GM21367 (cell line): ENCODE data around the gene PCID2.
"Not testable (repeated sequence)": the region's sequence is repeated elsewhere in the genome, so short reads cannot be mapped to it uniquely, and the experiment has no call there.

Experiments
- ATAC-seq: cut with Tn5 transposase; IDR thresholded peaks from one replicate; pipeline ENCODE4 v1.9.1; 2021; ENCODE audit not compliant: unreplicated experiment

The PCID2 gene

DNA sequence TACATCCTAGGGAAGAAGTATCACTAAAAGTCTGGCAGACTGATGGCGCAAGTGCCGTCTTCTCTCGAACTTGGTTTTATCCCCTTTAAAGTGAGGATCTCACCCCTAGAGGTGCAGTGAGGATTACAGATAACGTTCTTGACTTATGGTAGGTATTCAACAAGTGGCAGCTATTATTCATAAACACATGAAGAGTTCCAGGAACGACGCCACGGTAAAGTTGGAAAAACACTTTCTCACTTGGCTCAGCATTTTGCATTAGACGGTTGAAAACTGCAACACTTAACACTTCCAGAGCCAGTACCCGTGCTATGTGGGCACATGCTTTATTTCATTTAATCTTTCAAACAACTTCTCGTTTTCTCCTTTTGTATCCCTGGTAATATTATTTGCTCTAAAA lies 41.3 kb downstream of the PCID2 start:
- ATAC-seq: no peak

DNA sequence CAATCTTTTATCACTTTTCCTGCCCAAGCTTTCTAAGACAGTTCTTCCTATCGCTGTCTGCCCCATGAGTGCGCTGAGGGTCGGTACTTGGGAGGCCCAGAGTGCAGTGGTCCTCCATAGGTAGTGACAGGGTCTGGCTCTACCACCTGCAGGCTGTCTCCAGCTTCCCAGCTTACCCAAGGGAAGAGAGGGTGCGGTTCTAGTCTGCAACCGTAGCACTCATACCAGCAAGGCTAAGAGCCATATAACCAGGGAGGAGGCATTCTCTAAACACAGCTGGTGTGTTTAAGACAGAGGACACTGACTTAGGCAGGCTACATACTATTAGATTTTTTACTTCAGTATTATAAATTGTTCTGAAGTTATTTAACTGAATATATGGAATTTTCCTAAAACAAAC lies 41.8 kb downstream of the PCID2 start:
- ATAC-seq: no peak

DNA sequence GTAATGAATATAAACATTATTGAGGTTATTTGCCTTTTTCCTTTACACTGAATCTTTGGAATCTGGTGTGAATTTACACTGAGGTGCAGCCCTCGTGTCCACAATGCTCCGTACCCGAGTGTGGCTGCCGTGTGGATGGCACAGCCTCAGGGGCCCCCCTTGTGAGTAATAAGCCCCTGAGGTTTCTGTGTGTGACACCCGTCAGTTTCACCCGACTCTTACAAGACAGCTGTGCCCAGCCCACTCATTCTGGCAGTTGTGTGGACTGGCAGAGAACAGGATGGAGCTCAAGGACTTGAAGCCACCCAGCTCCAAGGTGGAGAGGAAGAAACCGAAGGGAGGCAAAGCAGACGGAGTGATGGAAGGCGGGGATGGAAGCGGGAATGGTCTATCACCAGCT lies 42.2 kb downstream of the PCID2 start:
- ATAC-seq: no peak

DNA sequence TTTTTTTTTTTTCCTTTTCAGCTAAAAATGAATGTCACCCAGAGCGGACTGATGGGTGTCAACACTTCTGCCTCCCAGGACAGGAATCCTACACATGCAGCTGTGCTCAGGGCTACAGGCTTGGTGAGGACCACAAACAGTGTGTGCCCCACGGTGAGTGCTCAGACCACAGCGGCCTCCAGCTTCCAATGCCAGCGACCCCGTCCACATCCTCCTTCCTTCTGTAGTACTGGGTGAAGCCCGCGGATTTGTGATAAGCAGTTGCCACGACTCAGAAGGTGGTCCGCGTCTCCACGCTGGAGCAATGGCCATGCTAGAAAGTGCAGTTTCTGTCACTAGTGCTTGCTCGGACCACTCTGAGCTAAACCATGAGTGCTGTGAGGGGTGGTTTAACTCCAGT lies 44.0 kb downstream of the PCID2 start:
- no peak for ATAC-seq

DNA sequence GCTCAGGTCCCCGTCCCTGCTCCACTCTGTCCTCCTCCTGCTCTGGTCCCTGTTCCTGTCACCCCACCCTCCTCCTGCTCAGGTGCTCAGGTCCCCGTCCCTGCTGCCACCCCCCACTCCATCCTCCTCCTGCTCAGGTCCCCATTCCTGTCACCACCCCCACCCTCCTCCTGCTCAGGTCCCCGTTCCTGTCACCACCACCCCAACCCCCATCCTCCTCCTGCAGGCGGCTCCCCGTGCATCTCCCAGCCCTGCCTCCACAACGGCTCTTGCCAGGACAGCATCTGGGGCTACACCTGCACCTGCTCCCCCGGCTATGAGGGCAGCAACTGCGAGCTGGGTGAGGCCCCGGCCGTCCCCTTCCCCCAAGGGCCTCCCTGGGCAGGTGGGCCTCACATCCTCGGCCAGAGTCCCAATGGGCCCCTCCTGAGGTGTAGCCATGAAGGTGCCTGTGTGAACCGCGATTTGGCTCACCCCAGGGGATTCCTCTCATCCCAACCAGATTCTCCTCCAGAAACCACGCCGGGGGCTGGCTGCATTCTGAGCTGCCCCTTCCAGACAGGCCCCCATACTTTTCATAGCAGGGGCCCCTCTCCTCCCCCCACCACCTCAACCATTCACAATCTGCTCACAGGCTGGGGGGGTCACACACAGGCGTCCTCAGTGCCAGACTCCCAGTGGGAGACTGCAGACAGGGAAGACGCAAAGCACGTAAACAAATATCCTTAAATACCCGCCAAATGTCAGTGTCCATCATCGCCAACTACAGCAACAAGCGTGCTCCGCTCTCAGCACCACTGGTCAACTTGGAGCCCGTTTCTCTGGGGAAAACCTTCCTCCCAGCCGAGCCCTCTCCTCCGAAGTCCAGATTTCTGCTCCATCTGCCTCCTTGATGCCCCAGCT lies 45.4 kb downstream of the PCID2 start:
- ATAC-seq: no peak

DNA sequence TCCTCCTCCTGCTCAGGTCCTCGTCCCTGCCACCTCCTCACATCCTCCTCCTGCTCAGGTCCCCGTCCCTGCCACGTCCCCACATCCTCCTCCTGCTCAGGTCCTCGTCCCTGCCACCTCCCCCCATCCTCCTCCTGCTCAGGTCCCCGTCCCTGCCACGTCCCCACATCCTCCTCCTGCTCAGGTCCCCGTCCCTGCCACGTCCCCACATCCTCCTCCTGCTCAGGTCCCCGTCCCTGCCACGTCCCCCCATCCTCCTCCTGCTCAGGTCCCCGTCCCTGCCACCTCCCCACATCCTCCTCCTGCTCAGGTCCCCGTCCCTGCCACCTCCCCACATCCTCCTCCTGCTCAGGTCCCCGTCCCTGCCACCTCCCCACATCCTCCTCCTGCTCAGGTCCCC lies 46.5 kb downstream of the PCID2 start:
- not testable (repeated sequence) for ATAC-seq

DNA sequence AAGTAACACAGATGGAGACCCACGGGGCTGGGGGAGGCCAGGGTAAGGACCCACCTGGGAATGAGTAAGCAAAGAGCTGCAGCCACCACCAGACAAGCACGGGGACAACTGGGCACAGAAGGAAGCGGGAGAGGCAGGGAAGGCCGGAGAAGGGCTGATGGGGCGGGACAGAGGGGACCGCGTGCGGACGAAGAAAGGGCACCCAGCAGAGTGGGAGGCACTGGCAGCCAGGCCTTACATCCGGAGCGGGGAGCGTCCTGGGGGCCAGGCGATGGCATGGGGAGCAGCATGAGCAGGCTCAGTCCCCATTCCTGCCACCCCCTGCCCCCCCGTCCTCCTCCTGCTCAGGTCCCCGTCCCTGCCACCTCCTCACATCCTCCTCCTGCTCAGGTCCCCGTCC lies 47.0 kb downstream of the PCID2 start:
- ATAC-seq: no peak

DNA sequence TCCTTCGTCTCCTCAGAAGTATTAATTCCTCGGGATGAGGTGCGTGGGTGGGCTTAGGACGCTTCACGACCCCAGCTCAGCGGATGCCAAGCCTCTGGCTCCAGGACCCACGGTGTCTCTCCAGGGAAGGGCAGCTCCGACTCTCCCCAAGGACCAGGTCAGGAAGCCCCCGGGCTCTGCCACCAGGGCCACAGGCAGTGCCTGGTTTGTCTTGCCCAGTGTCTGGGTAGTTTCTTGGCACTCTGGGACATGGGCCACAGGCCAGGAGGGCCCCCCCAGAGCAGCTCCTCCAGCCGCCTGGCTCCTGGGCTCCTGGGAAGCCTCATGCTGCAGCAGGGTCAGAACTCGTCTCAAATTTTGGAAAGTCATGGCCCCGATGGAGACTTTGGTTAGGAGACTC lies 47.5 kb downstream of the PCID2 start:
- ATAC-seq: no peak

DNA sequence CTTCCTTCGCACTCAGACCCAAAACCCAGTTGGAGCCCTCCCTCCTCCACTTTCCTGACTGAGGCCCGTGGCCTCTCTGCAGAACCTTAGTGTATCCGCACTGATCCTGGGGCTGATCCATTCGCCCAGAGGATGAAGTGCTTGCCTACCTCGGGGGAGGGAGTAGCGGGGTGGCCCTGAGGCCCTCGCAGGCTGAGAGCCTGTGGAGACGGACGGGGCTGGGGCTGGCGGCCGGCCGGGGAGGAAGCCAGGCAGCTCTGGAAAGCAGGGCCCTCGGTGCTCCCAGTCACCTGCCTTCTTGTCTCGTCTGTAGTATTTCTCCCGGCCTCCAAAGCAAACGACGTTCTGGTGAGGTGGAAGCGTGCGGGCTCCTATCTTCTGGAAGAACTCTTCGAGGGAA lies 48.8 kb downstream of the PCID2 start:
- no peak for ATAC-seq

DNA sequence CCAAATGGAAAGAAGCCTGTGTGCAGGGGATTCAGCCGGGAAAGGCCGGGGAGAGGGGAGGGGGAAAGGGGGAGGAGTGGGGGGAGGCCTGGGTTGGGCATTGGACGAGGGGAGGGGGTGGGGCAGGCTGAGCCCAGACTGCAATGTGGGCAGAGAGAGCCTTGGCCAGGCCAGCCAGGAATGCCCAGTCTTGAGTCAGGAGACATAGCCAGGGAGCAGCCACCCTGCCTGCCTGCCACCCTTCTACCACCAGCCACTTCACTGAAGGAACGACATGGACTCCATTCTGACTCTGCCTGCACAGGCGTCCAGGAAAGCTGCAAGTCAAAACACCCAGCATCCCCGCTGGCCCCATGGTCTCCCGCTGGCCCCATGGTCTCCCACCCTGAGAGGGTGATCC lies 49.5 kb downstream of the PCID2 start:
- ATAC-seq: no peak

DNA sequence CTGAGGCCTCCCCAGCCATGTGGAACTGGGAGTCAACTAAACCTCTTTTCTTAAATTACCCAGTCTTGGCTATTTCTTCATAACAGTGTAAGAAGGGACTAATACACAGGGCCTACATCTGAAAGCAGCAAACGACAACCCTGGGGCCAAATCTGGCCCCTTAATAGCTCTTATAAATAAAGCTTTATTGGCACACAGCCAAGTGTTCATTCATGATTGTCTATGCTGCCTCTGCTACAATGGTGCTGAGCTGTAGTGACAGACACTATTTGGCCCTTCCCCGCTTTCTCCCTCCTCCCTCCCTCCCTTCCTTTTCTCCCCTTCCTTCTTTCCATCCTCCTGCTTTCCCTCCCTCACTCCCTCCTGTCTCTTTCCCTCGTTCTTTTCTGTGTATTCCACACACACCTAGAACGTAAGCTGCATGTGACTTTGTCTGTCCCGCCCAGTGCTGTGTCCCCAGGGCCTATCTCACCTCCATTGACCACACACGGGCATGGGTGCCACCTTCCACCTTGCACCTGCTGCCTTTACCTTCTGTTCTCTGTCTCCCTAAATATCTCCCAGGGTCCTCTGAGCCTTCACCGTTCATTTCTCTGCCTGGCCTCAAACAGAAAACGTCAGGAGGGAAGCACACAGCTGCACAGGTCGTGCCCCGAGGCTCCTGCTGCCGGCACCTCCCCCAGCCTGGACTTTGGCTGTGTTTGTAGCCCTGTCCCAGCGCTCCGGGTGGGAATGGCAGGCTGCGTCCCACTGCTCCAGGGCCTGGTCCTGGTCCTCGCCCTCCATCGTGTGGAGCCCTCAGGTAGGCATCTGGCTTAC lies 50.3 kb downstream of the PCID2 start, which contains the start of gene PROZ:
Gene PROZ, plus strand, starts transcription at position 720 of the 819 bp plus-strand sequence. Its CDS starts 13 bp downstream, at position 733.
- ATAC-seq: no peak

DNA sequence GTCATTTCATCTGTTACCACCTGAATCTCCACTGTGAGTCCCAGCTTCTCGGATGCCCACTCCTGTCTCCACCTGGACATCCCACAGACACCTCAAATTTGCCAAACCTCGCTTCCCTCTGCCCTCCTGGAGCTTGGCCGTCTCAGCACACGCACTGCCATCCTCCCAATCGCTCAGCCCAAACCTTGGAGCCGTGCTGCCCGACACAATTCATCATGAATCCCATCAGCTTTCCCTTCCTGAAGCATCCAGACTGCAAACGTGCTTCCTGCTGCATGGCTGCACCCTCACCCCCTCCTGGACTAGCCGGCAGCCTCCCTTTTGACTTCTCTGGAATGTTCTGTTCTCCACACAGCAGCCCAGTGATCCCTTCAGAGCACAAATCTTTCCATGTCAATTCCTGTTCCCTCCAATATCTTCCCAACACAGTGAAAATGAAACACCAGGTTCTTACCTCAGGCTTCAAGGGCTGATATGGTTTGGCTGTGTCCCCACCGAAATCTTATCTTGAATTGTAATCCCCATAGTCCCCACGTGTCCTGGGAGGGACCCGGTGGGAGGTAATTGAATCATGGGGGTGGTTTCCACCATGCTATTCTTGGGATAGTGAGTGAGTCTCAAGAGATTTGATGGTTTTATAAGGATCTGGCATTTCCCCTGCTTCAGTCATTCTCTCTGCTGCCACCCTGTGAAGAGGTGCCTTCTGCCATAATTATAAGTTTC lies 51.1 kb downstream of the PCID2 start:
- ATAC-seq: no peak

DNA sequence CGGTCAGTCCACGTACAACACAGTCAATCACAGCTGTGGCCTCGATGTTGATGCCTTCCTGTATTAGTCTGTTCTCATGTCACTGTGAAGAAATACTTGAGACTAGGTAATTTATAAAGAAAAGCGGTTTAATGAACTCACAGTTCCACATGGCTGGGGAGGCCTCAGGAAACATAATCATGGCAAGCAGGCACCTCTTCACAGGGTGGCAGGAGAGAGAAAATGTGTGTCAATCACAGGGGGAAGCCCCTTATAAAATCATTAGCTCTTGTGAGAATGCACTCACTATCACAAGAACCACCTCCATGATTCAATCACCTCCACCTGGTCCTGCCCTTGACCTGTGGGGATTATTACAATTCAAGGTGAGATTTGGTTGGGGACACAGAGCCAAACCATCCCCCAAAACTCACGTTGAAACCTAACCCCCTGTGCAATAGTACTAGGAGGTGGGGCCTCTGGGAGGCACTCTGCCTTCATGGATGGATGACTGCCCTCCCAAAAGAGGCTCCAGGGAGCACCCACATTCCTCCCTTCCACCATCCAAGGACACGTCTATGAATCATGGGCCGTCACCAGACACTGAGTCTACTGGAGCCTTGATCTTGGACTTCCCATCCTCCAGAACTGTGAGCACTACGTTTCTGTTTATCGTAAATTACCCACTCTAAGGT lies 52.4 kb downstream of the PCID2 start:
- no peak for ATAC-seq

DNA sequence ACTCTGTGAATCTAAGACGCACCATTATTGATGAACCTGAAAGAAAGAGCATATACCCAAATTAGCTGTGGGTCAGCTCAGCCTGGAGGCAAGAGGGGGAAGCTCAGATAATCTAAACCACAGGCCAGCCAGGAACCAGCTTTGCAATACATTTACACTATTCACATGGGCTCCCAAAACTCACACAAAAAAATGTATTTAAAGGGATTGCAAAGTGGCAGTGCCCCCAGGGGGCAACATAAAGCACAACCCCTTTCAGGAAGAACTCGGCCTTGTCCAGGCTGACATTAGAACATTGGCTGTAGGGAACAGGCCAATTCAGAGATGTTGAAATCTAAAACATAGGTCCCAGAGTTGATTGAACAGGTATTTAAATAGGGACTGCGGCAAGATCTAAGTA lies 53.3 kb downstream of the PCID2 start:
- no peak for ATAC-seq

DNA sequence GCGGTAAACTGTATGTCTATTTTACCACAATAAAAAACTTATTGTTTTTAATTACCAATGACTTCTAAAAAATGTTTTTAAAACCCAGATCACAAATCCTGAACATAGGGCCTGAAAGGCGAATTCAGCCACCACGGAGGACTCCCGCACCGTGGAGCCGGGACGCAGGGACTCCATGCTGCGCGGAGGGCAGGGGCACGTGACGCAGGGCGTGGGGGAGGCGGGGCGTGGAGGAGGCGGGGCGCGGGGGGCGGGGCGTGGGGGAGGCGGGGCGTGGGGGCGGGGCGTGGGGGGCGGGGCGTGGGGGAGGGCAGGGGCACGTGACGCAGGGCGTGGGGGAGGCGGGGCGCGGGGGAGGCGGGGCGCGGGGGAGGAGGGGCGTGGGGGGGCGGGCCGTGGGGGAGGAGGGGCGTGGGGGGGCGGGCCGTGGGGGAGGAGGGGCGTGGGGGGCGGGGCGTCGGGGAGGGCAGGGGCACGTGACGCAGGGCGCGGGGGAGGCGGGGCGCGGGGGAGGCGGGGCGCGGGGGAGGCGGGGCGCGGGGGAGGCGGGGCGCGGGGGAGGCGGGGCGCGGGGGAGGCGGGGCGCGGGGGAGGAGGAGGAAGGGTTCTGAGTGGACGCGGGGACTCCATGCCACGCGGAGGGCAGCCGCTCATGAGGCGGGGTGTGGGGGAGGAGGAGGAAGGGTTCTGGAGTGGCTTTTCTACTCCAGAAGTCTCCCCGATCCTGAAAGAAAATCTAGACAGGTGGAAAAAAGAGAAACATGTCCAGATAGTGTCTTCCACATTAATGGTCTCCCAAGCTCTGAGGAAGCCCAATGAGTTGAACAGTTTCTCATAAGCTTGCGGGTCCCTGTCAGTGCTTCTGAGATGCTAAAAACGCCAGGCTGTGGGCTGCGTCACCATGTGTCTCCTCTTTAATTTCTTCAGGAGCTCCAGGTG lies 54.4 kb downstream of the PCID2 start:
- no peak for ATAC-seq

DNA sequence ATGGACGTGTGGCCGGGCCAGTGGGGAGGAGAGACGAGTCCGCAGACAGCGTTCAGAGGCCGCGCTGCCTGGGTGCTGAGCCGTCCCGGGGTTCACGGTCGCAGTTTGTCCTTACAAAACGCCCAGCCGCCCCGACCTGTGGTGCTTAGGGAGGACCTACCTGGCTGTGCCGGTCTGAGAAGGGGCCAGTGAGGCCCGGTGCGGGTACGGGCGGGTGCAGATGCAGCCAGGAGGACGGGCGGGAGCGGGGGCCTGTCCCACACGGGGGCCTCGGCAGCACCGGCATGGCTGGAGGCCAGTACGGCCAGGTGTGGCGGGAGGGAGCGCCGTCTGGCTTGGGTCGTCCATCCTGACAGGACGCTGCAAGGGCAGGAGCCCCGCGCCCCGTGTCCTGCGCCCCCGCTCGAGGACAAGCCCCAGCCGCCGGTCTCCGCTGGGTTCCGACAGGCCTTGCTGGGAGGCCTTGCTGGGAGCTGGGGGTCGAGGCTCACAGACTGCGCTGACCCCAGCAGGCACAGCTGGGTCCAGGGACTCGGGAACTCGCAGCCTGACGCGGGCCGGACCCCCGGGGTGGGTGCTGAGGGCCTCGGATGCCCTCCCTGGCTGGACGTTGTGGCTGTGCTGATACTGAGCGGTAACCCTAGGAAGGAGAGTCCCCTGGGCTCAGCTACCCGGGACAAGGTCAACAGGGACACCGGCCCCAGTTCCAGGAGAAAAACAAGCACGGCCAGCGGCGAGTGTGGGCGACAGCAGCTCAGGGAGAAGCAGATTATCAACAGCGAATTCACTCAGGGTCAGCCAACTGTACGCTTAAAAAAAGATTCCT lies 55.3 kb downstream of the PCID2 start:
- ATAC-seq: no peak

DNA sequence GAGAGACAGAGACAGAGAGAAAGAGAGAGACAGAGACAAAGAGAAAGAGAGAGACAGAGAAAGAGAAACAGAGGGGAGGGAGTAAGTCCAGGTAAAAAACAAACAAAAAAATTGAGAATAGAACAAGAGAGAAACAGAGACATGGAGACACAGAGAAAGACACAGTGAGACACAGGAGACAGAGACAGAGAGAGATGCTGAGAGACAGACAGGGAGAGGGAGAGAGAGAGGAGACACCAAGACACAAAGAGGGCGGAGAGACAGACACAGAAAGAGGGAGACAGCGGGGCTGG lies 55.8 kb downstream of the PCID2 start:
- ATAC-seq: no peak

DNA sequence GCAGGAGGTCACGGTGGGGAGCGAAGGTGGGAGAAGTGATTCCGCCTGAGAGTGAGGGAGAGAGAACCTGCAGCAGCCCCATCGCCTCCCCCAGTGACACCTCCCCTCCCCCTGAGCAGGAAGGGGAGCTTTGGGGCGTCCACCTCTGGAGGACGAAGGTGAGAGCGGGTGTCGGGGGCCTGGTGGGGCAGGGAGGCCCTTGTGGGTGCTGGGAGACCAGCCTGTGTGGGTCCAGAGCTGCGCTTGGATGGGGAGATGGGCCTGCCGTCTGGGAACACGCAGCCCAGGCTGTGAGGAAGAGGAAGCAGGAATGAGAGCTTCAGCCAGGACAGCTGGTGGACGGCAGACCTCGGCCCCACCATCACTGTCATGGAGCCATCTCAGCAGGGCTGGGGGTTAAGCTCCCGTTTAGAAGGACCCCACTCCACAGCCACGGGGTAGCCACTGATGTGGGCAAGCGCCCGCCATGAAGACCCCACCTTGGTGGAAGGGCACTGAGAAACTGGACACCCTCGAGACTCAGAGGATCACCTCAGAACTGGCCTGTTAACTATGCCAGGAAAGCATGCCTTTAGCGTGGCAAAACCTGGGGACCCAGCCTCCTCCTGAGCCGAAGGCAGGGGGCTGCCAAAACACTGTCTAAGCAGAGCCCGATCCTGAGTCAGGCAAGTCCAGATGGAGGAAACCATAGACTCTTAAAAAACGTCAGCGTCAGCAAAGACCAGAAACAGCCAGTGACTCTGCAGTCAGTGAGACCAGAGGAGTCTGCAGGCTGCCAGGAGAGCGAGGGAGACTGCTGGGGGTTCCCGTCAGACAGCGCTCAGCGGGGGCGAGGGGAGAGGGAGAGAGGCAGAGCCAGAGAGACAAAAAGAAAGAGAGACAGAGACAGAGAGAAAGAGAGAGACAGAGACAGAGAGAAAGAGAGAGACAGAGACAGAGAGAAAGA lies 56.5 kb downstream of the PCID2 start:
- ATAC-seq: no peak
